T-helper 9 cell (primary cell): Measurements from ENCODE around the gene SIL1.
"Not testable (repeated sequence)": the region's sequence is repeated elsewhere in the genome, so short reads cannot be mapped to it uniquely, and the experiment has no call there.

Experiments
- DNase-seq: peaks from one replicate; pipeline ENCODE4 v3.0.0-alpha.2; 2020

Gene SIL1

GRCh38 chr5:139171779-139172404 lies 26.3 kb downstream of the SIL1 start:
- no peak for DNase-seq

- DNase-seq: no peak
Measured at GRCh38 chr5:139167952-139168720, 30.0 kb downstream of the SIL1 start.

GRCh38 chr5:139167533-139167932 lies 30.6 kb downstream of the SIL1 start:
- no peak for DNase-seq

DNA sequence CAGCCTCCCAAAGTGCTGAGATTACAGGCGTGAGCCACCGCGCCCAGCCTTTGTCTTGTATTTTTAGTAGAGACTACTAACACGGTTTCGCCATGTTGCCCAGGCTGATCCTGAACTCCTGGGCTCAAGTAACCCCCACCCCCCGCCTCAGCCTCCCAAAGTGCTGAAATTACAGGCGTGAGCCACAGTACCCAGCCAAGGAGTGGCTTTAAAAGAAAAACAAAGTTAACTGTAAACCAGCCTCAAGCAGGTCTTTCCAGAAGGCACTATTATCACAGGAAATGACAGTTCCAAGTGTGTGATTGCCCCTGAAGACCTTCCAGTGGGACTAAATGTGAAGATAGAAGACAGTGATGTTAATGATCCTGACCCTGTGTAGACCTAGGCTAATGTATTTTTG lies 31.1 kb downstream of the SIL1 start:
- no peak for DNase-seq

- not testable (repeated sequence) for DNase-seq
Measured at GRCh38 chr5:139164897-139165296, 33.3 kb downstream of the SIL1 start.

DNA sequence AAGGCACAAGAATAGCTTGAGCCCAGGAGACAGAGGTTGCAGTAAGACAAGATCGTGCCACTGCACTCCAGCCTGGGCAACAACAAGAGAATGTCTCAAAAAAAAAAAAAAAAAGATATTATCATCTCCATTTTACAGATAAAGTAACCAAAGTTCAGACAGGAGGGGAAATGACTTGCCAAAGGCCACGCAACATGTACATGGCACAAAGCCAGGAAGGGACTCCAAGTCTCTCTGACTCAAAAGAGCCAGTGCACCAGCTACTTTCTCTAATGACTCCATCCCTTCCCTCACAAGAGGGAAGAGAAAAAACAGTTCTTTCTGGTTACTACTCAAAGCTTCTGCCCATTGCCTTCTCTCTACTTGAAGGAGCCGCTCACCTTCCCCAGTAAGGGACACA lies 34.1 kb downstream of the SIL1 start:
- no peak for DNase-seq

GRCh38 chr5:139162448-139162847 lies 35.7 kb downstream of the SIL1 start:
- DNase-seq: no peak

DNA sequence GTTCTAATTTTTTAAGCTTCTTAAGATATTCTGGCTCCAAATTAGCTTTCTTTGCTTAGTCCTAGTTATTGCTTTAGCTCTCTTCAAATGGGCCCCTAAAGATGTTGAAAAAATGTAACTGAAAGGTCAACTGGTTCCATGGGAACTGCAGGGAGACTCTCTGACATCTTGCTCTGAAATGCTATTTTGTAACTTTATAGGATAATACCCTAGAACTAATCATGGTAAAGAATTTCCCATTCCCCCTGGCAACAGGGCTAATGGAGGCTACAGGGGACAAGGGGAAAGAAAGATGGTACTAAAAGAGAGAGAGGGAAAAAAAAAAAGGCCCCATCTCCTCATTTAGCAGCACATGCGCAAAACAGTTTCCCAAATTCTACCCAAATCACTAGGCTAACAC lies 39.4 kb downstream of the SIL1 start:
- DNase-seq: no peak

DNA sequence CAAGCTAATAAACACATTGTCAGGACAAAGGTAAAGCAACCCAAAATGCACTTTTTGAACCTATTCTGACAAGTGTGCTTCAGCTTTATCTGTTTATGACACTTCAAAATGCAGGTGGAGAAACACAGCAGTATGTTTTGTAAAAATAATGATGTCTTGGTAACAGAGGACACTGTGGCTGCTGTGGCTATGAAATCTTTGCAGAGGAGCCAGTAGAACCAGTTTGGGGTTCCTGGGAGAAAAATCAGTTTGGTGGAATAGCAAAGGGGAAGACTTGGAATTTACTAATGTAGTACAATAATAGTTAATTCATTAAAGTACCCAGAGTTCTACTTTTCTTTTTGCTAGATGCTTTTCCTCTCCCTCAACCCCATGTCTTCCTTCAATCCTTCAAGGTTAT lies 40.6 kb downstream of the SIL1 start:
- no peak for DNase-seq

DNA sequence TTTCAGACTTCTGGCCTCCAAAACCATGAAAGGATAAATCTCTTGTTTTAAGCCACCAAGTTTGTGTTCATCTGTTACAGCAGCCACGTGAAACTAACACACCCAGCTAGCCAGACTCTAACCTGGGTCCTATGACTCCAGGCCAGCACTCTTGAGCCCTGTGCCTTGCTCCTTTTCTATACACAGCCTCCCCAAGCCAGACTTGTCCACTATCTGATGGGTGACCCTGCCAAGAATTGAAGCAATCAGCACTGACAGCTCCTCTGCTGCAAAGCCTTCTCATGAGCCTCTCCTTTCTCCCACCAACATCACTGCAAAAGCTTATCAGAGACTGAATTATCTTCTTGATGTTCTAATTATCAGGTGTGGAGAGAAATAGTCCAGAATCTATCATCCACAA lies 41.4 kb downstream of the SIL1 start:
- DNase-seq: no peak

GRCh38 chr5:139155333-139155732 lies 42.8 kb downstream of the SIL1 start:
- DNase-seq: no peak

DNA sequence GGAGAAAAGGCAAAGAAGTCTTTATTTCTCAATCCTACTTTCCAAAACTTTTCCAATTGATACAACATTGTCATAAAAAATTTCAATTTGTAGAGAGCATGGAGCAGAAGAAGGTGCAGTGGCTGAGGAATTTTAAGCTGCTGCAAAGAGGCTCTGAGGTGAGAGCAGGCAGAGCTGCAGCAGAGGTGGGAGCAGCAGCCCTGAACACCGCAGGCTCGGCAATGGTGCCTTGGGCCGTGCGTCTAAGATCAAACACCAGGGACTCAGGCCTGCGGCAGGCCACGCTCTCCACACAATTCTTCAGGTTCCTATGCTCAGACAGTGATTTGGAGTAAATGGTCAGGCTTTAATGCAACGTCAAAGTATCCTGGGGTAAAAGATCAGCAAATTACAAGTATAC lies 46.3 kb downstream of the SIL1 start:
- no peak for DNase-seq

GRCh38 chr5:139150367-139150999 lies 47.7 kb downstream of the SIL1 start:
- DNase-seq: no peak

- no peak for DNase-seq
Measured at GRCh38 chr5:139149477-139150199, 48.5 kb downstream of the SIL1 start.

DNA sequence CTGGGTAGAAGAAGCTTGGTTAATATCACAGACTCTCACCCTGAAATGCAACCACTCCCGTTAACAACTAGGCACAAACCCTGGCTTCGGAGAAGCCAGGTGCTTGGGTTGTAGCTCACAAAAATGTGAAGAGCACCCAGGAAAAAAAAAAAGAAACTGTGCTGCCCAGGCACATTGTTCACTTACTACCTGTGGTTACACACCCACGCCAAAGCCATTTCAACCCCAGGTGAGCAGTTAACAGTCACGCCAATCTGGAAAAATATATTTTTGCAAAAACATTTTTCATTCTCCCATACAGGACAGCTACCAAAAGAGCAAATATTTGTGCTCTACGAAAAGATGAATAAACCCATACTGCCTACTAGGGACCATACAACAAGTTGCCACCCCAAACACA lies 49.2 kb downstream of the SIL1 start:
- no peak for DNase-seq

- DNase-seq: no peak
Measured at GRCh38 chr5:139148306-139148705, 49.9 kb downstream of the SIL1 start.

GRCh38 chr5:139147483-139148087 lies 50.6 kb downstream of the SIL1 start:
- DNase-seq: no peak

DNA sequence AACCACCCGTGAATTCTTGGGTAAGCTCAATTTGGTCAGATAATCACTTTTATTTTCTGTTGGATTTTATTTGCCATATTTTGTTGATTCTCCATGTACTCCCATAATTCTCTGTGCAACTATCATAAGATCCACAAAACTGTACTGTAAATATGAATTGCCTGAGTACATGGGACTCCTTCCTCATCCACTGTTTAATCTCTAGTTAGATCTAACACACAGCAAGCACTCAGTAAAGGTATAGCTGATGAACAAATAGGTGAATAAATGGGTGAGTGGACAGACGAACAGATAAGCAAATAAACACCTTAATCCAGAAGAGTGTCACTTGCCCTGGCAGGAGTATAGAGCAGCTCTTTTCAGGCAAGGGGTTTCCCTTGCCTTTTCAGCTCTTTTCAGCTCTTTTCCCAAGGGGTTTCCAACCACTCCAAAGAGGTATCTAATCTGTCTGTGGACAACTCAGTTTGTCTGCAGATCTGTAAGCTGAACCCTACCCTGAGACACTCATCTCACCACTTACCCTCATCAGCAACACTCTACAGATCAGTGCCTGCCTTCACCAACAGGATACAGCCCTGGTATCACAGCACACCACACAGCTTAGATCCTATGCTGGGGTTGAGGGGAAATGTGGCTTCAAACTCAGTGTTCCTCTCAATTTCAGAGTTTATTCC lies 51.2 kb downstream of the SIL1 start:
- no peak for DNase-seq

DNA sequence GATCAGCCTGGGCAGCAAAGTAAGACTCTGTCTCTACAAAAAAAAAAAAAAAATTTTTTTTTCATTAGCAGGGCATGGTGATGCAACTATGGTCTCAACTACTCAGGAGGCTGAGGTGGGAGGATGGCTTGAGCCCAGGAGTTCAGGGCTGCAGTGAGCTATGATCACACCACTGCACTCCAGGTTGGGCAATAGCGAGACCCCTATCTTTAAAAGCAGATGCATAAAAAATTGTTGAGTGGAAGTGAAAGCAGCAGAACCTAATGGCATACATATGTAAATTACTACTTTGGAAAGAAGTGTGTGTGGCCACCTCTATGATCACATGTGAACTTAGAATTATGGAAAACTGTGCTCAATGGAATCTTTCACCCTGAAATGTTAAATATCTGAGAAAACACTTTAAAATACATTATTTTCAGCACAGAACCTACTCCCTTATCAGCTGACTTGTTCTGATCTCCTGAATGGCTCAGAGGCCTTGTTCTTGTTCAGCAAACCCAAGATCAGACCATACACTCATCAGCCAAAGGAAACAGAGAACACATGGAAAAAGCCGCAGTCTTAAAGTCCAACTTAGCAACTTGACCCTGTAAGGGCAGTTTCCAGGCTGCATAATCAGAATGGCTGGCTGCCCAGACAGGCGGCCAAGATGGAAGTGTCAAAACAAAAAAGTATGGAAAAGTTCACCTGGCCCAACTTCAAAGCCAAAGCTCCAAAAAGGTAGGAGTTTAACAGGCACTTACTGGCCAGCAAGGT lies 56.5 kb downstream of the SIL1 start:
- DNase-seq: no peak

- DNase-seq: no peak
Measured at GRCh38 chr5:139140591-139141071, 57.5 kb downstream of the SIL1 start.

DNA sequence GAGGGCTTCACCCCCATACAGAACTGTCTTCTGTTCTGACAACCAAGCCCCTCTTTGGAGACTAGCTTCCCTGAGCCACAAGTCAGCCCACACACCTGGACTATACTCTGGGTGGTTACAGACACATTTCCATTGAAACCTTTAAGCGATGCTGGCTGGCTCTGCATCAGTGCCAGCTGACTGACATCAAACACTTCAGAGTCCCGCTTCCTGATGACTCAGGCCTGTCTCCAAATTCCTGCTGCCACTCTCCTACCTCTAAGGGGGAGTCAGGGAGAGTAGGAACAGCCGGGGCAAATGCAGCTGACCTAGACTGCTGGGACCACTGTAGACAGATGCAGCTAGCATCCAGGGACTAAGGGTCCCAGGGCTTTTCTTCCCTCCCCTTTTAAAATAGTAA lies 59.4 kb downstream of the SIL1 start:
- DNase-seq: no peak

DNA sequence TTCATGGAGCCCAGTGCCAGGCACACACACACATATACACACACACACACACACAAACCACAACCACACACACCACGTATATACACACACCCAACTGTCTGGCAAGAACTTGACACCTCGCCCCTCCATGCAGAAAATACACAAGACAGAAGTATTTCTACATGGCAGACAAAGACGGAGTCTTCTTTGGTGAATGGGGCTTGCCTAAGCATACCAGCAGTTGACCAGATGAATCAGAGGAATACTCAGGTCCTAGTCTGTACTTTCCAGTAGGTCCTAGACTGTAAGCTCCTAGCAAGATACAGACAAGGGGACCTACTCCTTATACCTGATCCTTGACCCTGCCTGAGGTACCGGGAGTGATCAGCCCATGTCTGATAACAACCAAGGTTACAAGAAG lies 60.1 kb downstream of the SIL1 start:
- no peak for DNase-seq
